GM12878 (cell line): ENCODE measurements around the gene EVPLL. TPM values are rescaled to one million over a fixed set of nuclear protein-coding genes. Genes with fewer than 3 reads are reported as not detected.

Source experiments
- ATF2 ChIP-seq: IDR thresholded peaks from 2 replicates; pipeline ENCODE4 v1.6.1; 2012; ENCODE audit warnings: low read length, inconsistent platforms
- BACH1 ChIP-seq: fragments of 450-650 bp; IDR thresholded peaks from 2 replicates; pipeline ENCODE4 v1.6.1; 2017; ENCODE audit warnings: mild to moderate bottlenecking, borderline replicate concordance
- BCL3 ChIP-seq: IDR thresholded peaks from 2 replicates; pipeline ENCODE4 v1.6.1; 2011; ENCODE audit warnings: borderline replicate concordance, low read depth, mild to moderate bottlenecking, moderate library complexity, low read length; ENCODE audit not compliant: insufficient read depth, poor library complexity, severe bottlenecking
- BMI1 ChIP-seq: fragments of 450-650 bp; IDR thresholded peaks from 2 replicates; pipeline ENCODE4 v1.6.1; 2016; ENCODE audit warnings: mild to moderate bottlenecking, moderate library complexity, borderline replicate concordance
- CUX1 ChIP-seq: IDR thresholded peaks from 2 replicates; pipeline ENCODE4 v1.6.1; 2012; ENCODE audit warnings: improper control_type of control experiment, low read depth, low read length; ENCODE audit not compliant: insufficient replicate concordance
- E2F4 ChIP-seq: IDR thresholded peaks from 2 replicates; pipeline ENCODE4 v1.6.1; 2012; ENCODE audit warnings: low read depth, low read length, improper control_type of control experiment
- ESRRA ChIP-seq: IDR thresholded peaks from 2 replicates; pipeline ENCODE4 v1.6.1; 2012; ENCODE audit warnings: mild to moderate bottlenecking, low read length, improper control_type of control experiment
- HDAC6 ChIP-seq: fragments of 200-600 bp; sonication (generic); IDR thresholded peaks from one replicate; pipeline ENCODE4 v1.8.0; 2017; ENCODE audit warnings: antibody characterized with exemption; ENCODE audit not compliant: unreplicated experiment
- IRF3 ChIP-seq: fragments of 450-650 bp; IDR thresholded peaks from 2 replicates; pipeline ENCODE4 v1.6.1; 2014; ENCODE audit warnings: mild to moderate bottlenecking
- MTA3 ChIP-seq: IDR thresholded peaks from 2 replicates; pipeline ENCODE4 v1.6.1; 2012; ENCODE audit warnings: low read length, inconsistent platforms, borderline replicate concordance
- NKRF ChIP-seq: fragments of 450-650 bp; conservative IDR thresholded peaks from 2 replicates; pipeline ENCODE4 v1.6.1; 2017; ENCODE audit warnings: mild to moderate bottlenecking, moderate library complexity
- NRF1 ChIP-seq: conservative IDR thresholded peaks from 2 replicates; pipeline ENCODE4 v1.6.1; 2011; ENCODE audit warnings: mild to moderate bottlenecking, low read depth, low read length, improper control_type of control experiment
- POU2F2 ChIP-seq: IDR thresholded peaks from 3 replicates; pipeline ENCODE4 v1.6.1; 2011; ENCODE audit warnings: low read depth, mild to moderate bottlenecking, low read length, borderline replicate concordance
- RBBP5 ChIP-seq: fragments of 200-600 bp; sonication (generic); conservative IDR thresholded peaks from 2 replicates; pipeline ENCODE4 v1.6.1; 2016
- RELA ChIP-seq: fragments of 450-650 bp; IDR thresholded peaks from 2 replicates; pipeline ENCODE4 v1.8.0; 2014; ENCODE audit warnings: borderline replicate concordance; ENCODE audit not compliant: partially characterized antibody
- YY1 ChIP-seq: IDR thresholded peaks from 2 replicates; pipeline ENCODE4 v1.6.1; 2011; ENCODE audit warnings: low read depth, mild to moderate bottlenecking, low read length
- polyA plus RNA-seq, 11 experiments: library from polyadenylated mRNA; depleted of rRNA in 4 of 11; unstranded in 6 of 11; stranded (reverse) in 5 of 11; fragments of >200 nt; fragmentation: Nextera tagmentation in 4 of 11; fragmentation: Illumina TruSeq in 1 of 11; extraction: Ambion mirVana in 4 of 11; extraction: Trizol in 1 of 11; gene quantifications; 1 replicate in 1 of 11; 2 replicates in 10 of 11; pipeline versions ENCODE4 v1.2.1 to v1.2.3, GENCODE V29; 2011 to 2016; ENCODE audit warnings: inconsistent platforms in 2 of 11, missing spikeins in 2 of 11, low read depth in 1 of 11
- total RNA-seq, 4 experiments: library from RNA; depleted of rRNA in 3 of 4; stranded (reverse); fragments of >200 nt in 3 of 4; fragmentation: Illumina TruSeq in 1 of 4; extraction: Trizol in 1 of 4; gene quantifications; 2 replicates each; pipeline versions ENCODE4 v1.2.1 to v1.2.3, GENCODE V29; 2013 to 2021

The EVPLL gene
- total and polyA plus RNA-seq, 10 of the 15 experiments (the other 5 are each of a cell fraction or from before 2014, with no cell fraction given), result not detected

GRCh38 chr17:18363101-18364049 lies 14.2 kb upstream of the EVPLL start, which contains the start of gene SHMT1 (continued):
- TF ChIP-seq RELA, result peak; percentile 65
- TF ChIP-seq ATF2, result no peak
- TF ChIP-seq HDAC6, result no peak
- peak; percentile 85 for TF ChIP-seq NKRF
- peak; percentile 68 for TF ChIP-seq NRF1
- TF ChIP-seq IRF3, result peak; percentile 40
- TF ChIP-seq BACH1, result peak; percentile 54; the same call in 1 of the 2 replicates
- no peak for TF ChIP-seq BMI1
- TF ChIP-seq CUX1, result no peak
- no peak for TF ChIP-seq BCL3
- no peak for TF ChIP-seq POU2F2
- peak; percentile 71 for TF ChIP-seq E2F4
- TF ChIP-seq YY1, result 0 out of 2 replicates have a peak, but pooled peaks have one; percentile 5
- no peak for TF ChIP-seq MTA3
- no peak for TF ChIP-seq ESRRA
- TF ChIP-seq RBBP5, result no peak
